HCT116 (cell line): ENCODE data around the gene PLD3. TPM values are rescaled to one million over a fixed set of nuclear protein-coding genes. Genes with fewer than 3 reads are reported as not detected.
"Not testable (repeated sequence)": the region's sequence is repeated elsewhere in the genome, so short reads cannot be mapped to it uniquely, and the experiment has no call there.

ENCODE experiments used
- ATAC-seq: fragments of 200-7000 bp; cut with Tn5 transposase; 2 replicates; pipeline ENCODE4 v1.9.1; 2020; ENCODE audit warnings: mild to moderate bottlenecking, moderate library complexity
- BruUV-seq: library from RNA; stranded (reverse); fragments of 400-500 nt; replicated peaks from 2 replicates; lab custom pipeline; 2021; lab: Mats Ljungman, UMichigan
- CTCF ChIA-PET: fragments of 300-600 bp; sonication (Branson Sonifier 250); formaldehyde crosslinking; loops from one replicate; lab custom pipeline; 2021; ENCODE audit warnings: antibody characterized with exemption; lab: Charles Lee
- POLR2A ChIA-PET: fragments of 300-600, 350-600 bp; sonication (Branson Sonifier 250); formaldehyde crosslinking; loops from one replicate; lab custom pipeline; 2021; ENCODE audit warnings: antibody characterized with exemption; lab: Charles Lee
- RAD21 ChIA-PET, 2 experiments: fragments of 300-600 bp; sonication (Branson Sonifier 250); formaldehyde crosslinking; loops; one replicate each; lab custom pipeline; 2023; ENCODE audit warnings: low total read pairs in 2 of 2; ENCODE audit not compliant: uncharacterized antibody in 2 of 2, unreplicated experiment in 2 of 2, low non-redundant PET in 1 of 2; lab: Charles Lee
- DNase-seq: peaks from one replicate; pipeline ENCODE4 v3.0.0-alpha.2; 2010; ENCODE audit warnings: low read depth, low spot score
- H2AFZ ChIP-seq: fragments of 200-600 bp; shearing (Covaris generic), sonication (generic); 2 replicates; pipeline ENCODE4 v1.6.1; 2017; ENCODE audit warnings: low read depth, mixed run types, mixed read lengths, antibody characterized with exemption, low read length; ENCODE audit not compliant: poor library complexity, severe bottlenecking
- H3K27ac ChIP-seq: 2 replicates; pipeline ENCODE4 v1.5.1; 2012; ENCODE audit warnings: low read depth, low read length
- H3K27me3 ChIP-seq: fragments of 200-600 bp; sonication (generic); 2 replicates; pipeline ENCODE4 v1.6.1; 2016; ENCODE audit warnings: mixed run types, low read length, mixed read lengths; ENCODE audit not compliant: insufficient read depth
- H3K36me3 ChIP-seq, 2 experiments: fragments of 200-500 bp in 1 of 2; fragments of 200-600 bp in 1 of 2; sonication (Bioruptor generic) in 1 of 2; sonication (generic) in 1 of 2; 2 replicates each; pipeline versions ENCODE4 v1.5.1 to v1.6.1; 2014 to 2016; ENCODE audit warnings: low read length in 2 of 2, inconsistent platforms in 1 of 2, mixed read lengths in 1 of 2, mixed run types in 1 of 2; ENCODE audit not compliant: insufficient read depth in 2 of 2, control insufficient read depth in 1 of 2
- H3K4me1 ChIP-seq, 2 experiments: fragments of 200-600 bp in 1 of 2; sonication (generic) in 1 of 2; 2 replicates each; pipeline versions ENCODE4 v1.5.1 to v1.6.1; 2012 to 2017; ENCODE audit warnings: low read length in 2 of 2, inconsistent platforms in 1 of 2, mild to moderate bottlenecking in 1 of 2, mixed read lengths in 1 of 2, mixed run types in 1 of 2, moderate library complexity in 1 of 2; ENCODE audit not compliant: insufficient read depth in 2 of 2, control insufficient read depth in 1 of 2
- H3K4me2 ChIP-seq: fragments of 200-600 bp; sonication (generic); 2 replicates; pipeline ENCODE4 v1.6.1; 2017; ENCODE audit warnings: mixed run types, low read length, mixed read lengths
- H3K4me3 ChIP-seq, 2 experiments: fragments of 200-600 bp in 1 of 2; sonication (generic) in 1 of 2; replicated peaks in 1 of 2; 2 replicates each; pipeline ENCODE4 v1.5.1; 2011 to 2016; ENCODE audit warnings: low read length in 2 of 2, control low read depth in 1 of 2, low read depth in 1 of 2, mild to moderate bottlenecking in 1 of 2, mixed read lengths in 1 of 2, mixed run types in 1 of 2
- H3K79me2 ChIP-seq: fragments of 200-600 bp; sonication (generic); 2 replicates; pipeline ENCODE4 v1.6.1; 2017; ENCODE audit warnings: mild to moderate bottlenecking, mixed run types, low read length, moderate library complexity, mixed read lengths; ENCODE audit not compliant: insufficient read depth
- H3K9ac ChIP-seq: fragments of 200-600 bp; sonication (generic); 2 replicates; pipeline ENCODE4 v1.6.1; 2016; ENCODE audit warnings: low read length, mixed read lengths
- H3K9me2 ChIP-seq: fragments of 200-600 bp; sonication (generic), shearing (Covaris generic); 2 replicates; pipeline ENCODE4 v1.6.1; 2017; ENCODE audit warnings: mixed run types, mild to moderate bottlenecking, moderate library complexity; ENCODE audit not compliant: insufficient read depth
- H3K9me3 ChIP-seq, 2 experiments: fragments of 200-500 bp in 1 of 2; fragments of 200-600 bp in 1 of 2; sonication (Bioruptor generic) in 1 of 2; sonication (generic) in 1 of 2; 2 replicates each; pipeline ENCODE4 v1.6.1; 2014 to 2017; ENCODE audit warnings: low read length in 2 of 2, mixed read lengths in 2 of 2, inconsistent platforms in 1 of 2, low read depth in 1 of 2, mild to moderate bottlenecking in 1 of 2, mixed run types in 1 of 2, moderate library complexity in 1 of 2; ENCODE audit not compliant: control insufficient read depth in 1 of 2, insufficient read depth in 1 of 2
- H4K20me1 ChIP-seq: fragments of 200-600 bp; sonication (generic), shearing (Covaris generic); 2 replicates; pipeline ENCODE4 v1.6.1; 2017; ENCODE audit warnings: mixed run types, mild to moderate bottlenecking, moderate library complexity; ENCODE audit not compliant: insufficient read depth
- CEBPB ChIP-seq: IDR thresholded peaks from 2 replicates; pipeline ENCODE4 v1.6.1; 2012; ENCODE audit warnings: low read depth
- ELF1 ChIP-seq: IDR thresholded peaks from 2 replicates; pipeline ENCODE4 v1.6.1; 2012; ENCODE audit warnings: low read depth, borderline replicate concordance
- EZH2phosphoT487 ChIP-seq: fragments of 200-600 bp; IDR thresholded peaks from 2 replicates; pipeline ENCODE4 v1.6.1; 2018; ENCODE audit warnings: antibody characterized with exemption, borderline replicate concordance
- RAD21 ChIP-seq: IDR thresholded peaks from 2 replicates; pipeline ENCODE4 v1.6.1; 2012; ENCODE audit warnings: low read depth, mild to moderate bottlenecking
- REST ChIP-seq: IDR thresholded peaks from 2 replicates; pipeline ENCODE4 v1.6.1; 2012; ENCODE audit warnings: low read depth
- SIN3A ChIP-seq: IDR thresholded peaks from 2 replicates; pipeline ENCODE4 v1.6.1; 2012; ENCODE audit warnings: low read depth
- SP1 ChIP-seq: IDR thresholded peaks from 2 replicates; pipeline ENCODE4 v1.6.1; 2012; ENCODE audit warnings: low read depth
- YY1 ChIP-seq: IDR thresholded peaks from 2 replicates; pipeline ENCODE4 v1.6.1; 2011; ENCODE audit warnings: low read length, low read depth, moderate library complexity, mild to moderate bottlenecking; ENCODE audit not compliant: insufficient replicate concordance; ENCODE audit errors: extremely low read depth
- ZBTB33 ChIP-seq: IDR thresholded peaks from 2 replicates; pipeline ENCODE4 v1.6.1; 2011; ENCODE audit warnings: mild to moderate bottlenecking, low read length, moderate library complexity; ENCODE audit not compliant: insufficient replicate concordance; ENCODE audit errors: extremely low read depth
- ZFX ChIP-seq: fragments of 450-650 bp; IDR thresholded peaks from 2 replicates; pipeline ENCODE4 v1.6.1; 2017
- intact Hi-C: fragments of 100-400 bp; cut with micrococcal nuclease; formaldehyde crosslinking; loops from 2 replicates; pipeline ENCODE4 v1.10.0; 2022
- total RNA-seq: library from RNA; stranded (reverse); gene quantifications from one replicate; pipeline ENCODE4 v1.2.1, GENCODE V29; 2021; ENCODE audit not compliant: unreplicated experiment
- TF ChIP-seq, protein P1 (sequence below): IDR thresholded peaks from 2 replicates; pipeline ENCODE4 v1.6.1; 2012

Gene PLD3
- total RNA-seq, 1 experiment from 2014 or later = 123 TPM

- TF ChIP-seq YY1 (no peak), ZFX (no peak)
These were observed 59.5 kb downstream of the PLD3 start (continued) for GRCh38 chr19:40407714-40408597.

- H2AFZ ChIP-seq, ATAC-seq, H3K27ac ChIP-seq, H3K9ac ChIP-seq, H3K9me3 ChIP-seq, BruUV-seq, intact Hi-C loops, DNase-seq, H3K4me2 ChIP-seq, H3K36me3 ChIP-seq, H3K4me3 ChIP-seq, H3K9me2 ChIP-seq, H3K79me2 ChIP-seq, H4K20me1 ChIP-seq, H3K27me3 ChIP-seq, RAD21 ChIA-PET: not testable (repeated sequence)
- H3K4me1 ChIP-seq = peaks cover 24 to 45% of the 10 kb centered on the region in 2 experiments
- POLR2A ChIA-PET = interaction anchor here (4.8 kb wide), 1 partner anchor 12 kb away, joined by 14 read pairs; no protein-coding TSS in a partner anchor
- CTCF ChIA-PET = interaction anchor here (2.2 kb wide), 1 partner anchor 13 kb away, joined by 5 read pairs; no protein-coding TSS in a partner anchor
These were observed 60.1 kb downstream of the PLD3 start for GRCh38 chr19:40408598-40408925.

GRCh38 chr19:40410030-40410389 lies 61.5 kb downstream of the PLD3 start:
- H3K27ac ChIP-seq = no peak overlapping the region
- DNase-seq = no peak
- CTCF ChIA-PET = interaction anchor here (1.2 kb wide), 1 partner anchor 55 kb away, joined by 3 read pairs; the partner anchor contains the start of gene BLVRB
- H2AFZ ChIP-seq = no peak overlapping the region
- POLR2A ChIA-PET = interaction anchor here (4.8 kb wide), 1 partner anchor 11 kb away, joined by 14 read pairs; no protein-coding TSS in a partner anchor
- no peak for ATAC-seq
- peaks cover 20 to 45% of the 10 kb centered on the region in 2 experiments for H3K4me1 ChIP-seq
- no peaks in the 10 kb centered on the region for H3K9me3 ChIP-seq
- no peaks in the 10 kb centered on the region for H3K36me3 ChIP-seq
- RAD21 ChIA-PET = no interaction called here
- no peak overlapping the region for H3K4me3 ChIP-seq
- no TSS peak for BruUV-seq
- H3K9ac ChIP-seq = no peak overlapping the region
- no peaks in the 10 kb centered on the region for H3K9me2 ChIP-seq
- no peaks in the 10 kb centered on the region for H4K20me1 ChIP-seq
- no peak overlapping the region for H3K4me2 ChIP-seq
- no peaks in the 10 kb centered on the region for H3K27me3 ChIP-seq
- intact Hi-C loops = no loop called here
- no peaks in the 10 kb centered on the region for H3K79me2 ChIP-seq
- TF ChIP-seq ZFX (no peak), EZH2phosphoT487 (no peak), ZBTB33 (no peak), SIN3A (no peak), RAD21 (no peak), SP1 (no peak), ELF1 (no peak), REST (no peak), CEBPB (no peak)
- TF ChIP-seq, protein P1, sequence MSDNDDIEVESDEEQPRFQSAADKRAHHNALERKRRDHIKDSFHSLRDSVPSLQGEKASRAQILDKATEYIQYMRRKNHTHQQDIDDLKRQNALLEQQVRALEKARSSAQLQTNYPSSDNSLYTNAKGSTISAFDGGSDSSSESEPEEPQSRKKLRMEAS = no peak
